BLaER1 treated with 17β-estradiol and CSF1 and Interleukin-3, amounts not matched to agents 10 nM and 100 nM (cell line): ENCODE data around the gene SLC8B1.

Source experiments
- H3K27ac ChIP-seq, 11 experiments: shearing (Covaris generic); formaldehyde crosslinking; 2 replicates each; pipeline ENCODE4 v1.8.1; 2022
- H3K27me3 ChIP-seq, 11 experiments: shearing (Covaris generic); formaldehyde crosslinking; 2 replicates each; pipeline ENCODE4 v1.8.1; 2022
- H3K36me3 ChIP-seq, 11 experiments: shearing (Covaris generic); formaldehyde crosslinking; 2 replicates each; pipeline ENCODE4 v1.8.1; 2022
- H3K4me1 ChIP-seq, 10 experiments: shearing (Covaris generic); formaldehyde crosslinking; 2 replicates each; pipeline ENCODE4 v1.8.1; 2022
- H3K4me2 ChIP-seq, 11 experiments: shearing (Covaris generic); formaldehyde crosslinking; 2 replicates each; pipeline ENCODE4 v1.8.1; 2022
- H3K4me3 ChIP-seq, 10 experiments: shearing (Covaris generic); formaldehyde crosslinking; 2 replicates each; pipeline ENCODE4 v1.8.1; 2022
- H3K9ac ChIP-seq, 11 experiments: shearing (Covaris generic); formaldehyde crosslinking; 2 replicates each; pipeline ENCODE4 v1.8.1; 2022
- H3K9me3 ChIP-seq, 11 experiments: shearing (Covaris generic); formaldehyde crosslinking; replicated peaks in 1 of 11; 2 replicates each; pipeline ENCODE4 v1.8.1; 2022
- H4K20me1 ChIP-seq, 11 experiments: shearing (Covaris generic); formaldehyde crosslinking; 2 replicates each; pipeline ENCODE4 v1.8.1; 2022
- Cebpa-rat ChIP-seq, 11 experiments: shearing (Covaris generic); IDR thresholded peaks; 2 replicates each; pipeline ENCODE4 v1.8.1; 2022

The SLC8B1 gene

DNA sequence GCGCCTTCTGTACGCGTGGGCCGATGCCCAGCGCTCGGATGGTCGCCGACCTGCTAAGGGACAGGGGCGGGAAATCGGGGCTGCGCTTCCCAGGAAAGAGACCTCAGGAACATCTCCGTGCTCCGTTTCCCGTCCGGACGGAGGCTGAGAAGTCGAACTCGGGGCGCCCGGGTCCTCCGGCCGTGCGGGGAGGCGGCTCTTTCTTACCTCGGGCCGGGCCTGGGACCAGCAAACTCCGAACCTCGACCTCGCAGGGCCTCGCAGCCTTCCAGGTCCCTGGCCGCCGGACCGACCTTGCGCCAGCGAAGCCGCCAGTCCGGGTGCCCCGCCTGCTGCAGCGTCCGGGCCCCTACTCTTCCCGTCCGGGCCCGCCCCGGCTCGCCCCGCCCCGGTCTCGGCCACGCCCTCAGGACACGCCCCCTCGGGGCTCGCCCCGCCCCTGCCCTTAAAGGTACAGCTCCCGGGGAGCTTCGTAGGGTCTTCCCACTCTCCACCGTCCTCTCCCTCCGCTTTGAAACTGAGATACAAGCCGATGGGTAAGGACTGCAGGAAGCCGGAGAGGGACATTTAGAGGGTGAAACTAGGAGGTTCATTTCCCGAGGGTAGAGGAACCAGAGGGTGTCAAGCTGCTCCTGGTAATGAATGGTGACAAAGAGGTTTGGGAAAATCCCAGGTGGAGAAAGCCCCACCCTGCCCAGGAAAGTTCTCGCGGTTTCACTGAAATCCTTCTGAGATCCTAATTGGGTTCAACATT is at the start of gene SLC8B1:
Gene SLC8B1 (minus strand): TSS at position 324 of the 754 bp plus-strand sequence. CDS start 2,231 bp downstream, outside the sequence.
- Histone ChIP-seq H4K20me1 (peaks cover 0 to 25% (median 6%) of the 10 kb centered on the region in 11 experiments; a peak in 10 of 22 replicates), H3K9me3 (no peaks in the 10 kb centered on the region), H3K4me1 (peaks cover 17 to 36% (median 27%) of the 10 kb centered on the region in 10 experiments), H3K4me2 (peak within 1 kb of the TSS; percentile 85 to 98 (median 94)), H3K27ac (peak within 1 kb of the TSS; percentile 39 to 86 (median 65)), H3K4me3 (peak within 1 kb of the TSS; percentile 71 to 90 (median 84)), H3K9ac (peak within 1 kb of the TSS; percentile 69 to 91 (median 86)), H3K36me3 (peaks cover 0 to 31% (median 0%) of the 10 kb centered on the region in 11 experiments; a peak in 9 of 22 replicates), H3K27me3 (peaks cover 0 to 12% (median 10%) of the 10 kb centered on the region in 11 experiments; a peak in 9 of 22 replicates)
- no peak for TF ChIP-seq Cebpa-rat (IDR thresholded peaks at IDR 0.05)

DNA sequence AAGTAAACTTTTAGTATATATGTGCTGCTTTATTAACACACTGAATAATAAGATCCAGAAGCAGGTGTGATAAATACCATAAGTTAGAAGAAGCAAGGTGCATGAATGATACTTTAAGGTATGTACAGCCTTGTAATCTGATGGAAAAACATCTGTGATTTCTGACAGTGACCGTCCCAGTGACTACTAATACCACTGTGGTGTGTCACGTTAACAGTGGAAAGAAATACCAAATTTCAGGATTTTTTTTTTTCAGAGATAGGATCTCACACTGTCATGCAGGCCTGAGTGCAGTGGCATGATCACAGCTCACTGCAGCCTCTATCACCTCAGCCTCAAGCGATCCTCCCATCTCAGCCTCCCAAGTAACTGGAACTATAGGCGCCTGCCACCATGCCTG is 47.3 kb upstream of the SLC8B1 start:
- no peak overlapping the region for H3K4me2 ChIP-seq
- H3K27ac ChIP-seq = no peak overlapping the region
- peaks cover 0 to 99% (median 12%) of the 10 kb centered on the region in 11 experiments; a peak in 13 of 22 replicates for H3K36me3 ChIP-seq
- H4K20me1 ChIP-seq = peaks cover 0 to 17% (median 0%) of the 10 kb centered on the region in 11 experiments; a peak in 4 of 22 replicates
- H3K9me3 ChIP-seq = no peaks in the 10 kb centered on the region
- H3K4me1 ChIP-seq = no peaks in the 10 kb centered on the region
- peaks cover 0 to 5% (median 0%) of the 10 kb centered on the region in 11 experiments; a peak in 1 of 22 replicates for H3K27me3 ChIP-seq
- no peak overlapping the region for H3K4me3 ChIP-seq
- H3K9ac ChIP-seq = no peak overlapping the region
- TF ChIP-seq Cebpa-rat (IDR thresholded peaks at IDR 0.05) = no peak

DNA sequence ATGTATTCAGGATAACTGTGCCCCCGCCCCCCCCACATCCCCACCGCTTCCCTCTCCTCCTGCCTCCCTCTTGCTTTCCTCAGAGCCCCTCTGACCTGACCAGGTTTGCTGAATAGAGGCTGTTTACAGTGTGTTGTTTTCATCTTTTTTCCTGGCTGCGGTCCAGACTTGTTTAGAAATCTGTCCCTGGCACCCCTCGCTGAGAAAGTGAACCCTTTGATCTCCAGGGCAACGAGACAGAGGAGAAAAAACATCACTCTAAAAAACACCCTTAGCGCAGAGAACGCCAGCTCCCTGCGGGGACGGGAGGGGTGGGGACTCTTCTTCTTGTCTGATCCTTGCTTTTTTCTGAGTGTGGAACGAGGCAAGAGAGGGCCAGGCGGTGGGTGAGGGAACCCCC is 46.3 kb upstream of the SLC8B1 start:
- Histone ChIP-seq H3K27me3 (peaks cover 0 to 5% (median 0%) of the 10 kb centered on the region in 11 experiments; a peak in 1 of 22 replicates), H3K4me3 (no peak overlapping the region), H3K4me2 (no peak overlapping the region), H3K27ac (no peak overlapping the region), H3K9ac (no peak overlapping the region), H4K20me1 (peaks cover 0 to 17% (median 0%) of the 10 kb centered on the region in 11 experiments; a peak in 3 of 22 replicates), H3K9me3 (no peaks in the 10 kb centered on the region), H3K4me1 (peaks cover 0 to 3% (median 0%) of the 10 kb centered on the region in 10 experiments; a peak in 3 of 20 replicates), H3K36me3 (peaks cover 0 to 99% (median 11%) of the 10 kb centered on the region in 11 experiments; a peak in 14 of 22 replicates)
- TF ChIP-seq Cebpa-rat (IDR thresholded peaks at IDR 0.05) = no peak

DNA sequence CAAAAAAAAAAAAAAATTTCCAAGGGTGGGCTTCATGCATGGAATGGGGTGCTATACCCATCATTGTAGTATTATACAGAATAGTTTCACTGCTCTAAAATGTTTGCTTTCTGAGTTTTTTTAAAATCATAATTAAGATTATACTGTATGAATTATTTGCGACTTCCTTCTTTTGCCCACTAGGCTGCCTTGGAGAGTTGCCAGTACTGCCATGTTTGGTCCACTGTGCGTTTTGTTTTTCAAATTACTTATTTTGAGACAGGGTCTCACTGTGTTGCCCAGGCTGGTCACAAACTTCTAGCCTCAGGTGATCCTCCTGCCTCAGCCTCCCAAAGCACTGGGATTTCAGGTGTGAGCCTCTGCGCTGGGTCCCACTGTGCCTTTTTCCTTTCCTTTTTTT is 43.4 kb upstream of the SLC8B1 start:
- Histone ChIP-seq H3K9ac (no peak overlapping the region), H3K9me3 (peaks cover 0 to 13% (median 0%) of the 10 kb centered on the region in 11 experiments; a peak in 5 of 22 replicates), H4K20me1 (peaks cover 0 to 17% (median 0%) of the 10 kb centered on the region in 11 experiments; a peak in 3 of 22 replicates), H3K4me1 (peaks cover 0 to 13% (median 8%) of the 10 kb centered on the region in 10 experiments; a peak in 10 of 20 replicates), H3K36me3 (peaks cover 5 to 96% (median 22%) of the 10 kb centered on the region in 11 experiments; a peak in 16 of 22 replicates), H3K4me2 (no peak overlapping the region), H3K27me3 (peaks cover 0 to 5% (median 0%) of the 10 kb centered on the region in 11 experiments; a peak in 1 of 22 replicates), H3K27ac (no peak overlapping the region), H3K4me3 (no peak overlapping the region)
- no peak for TF ChIP-seq Cebpa-rat (IDR thresholded peaks at IDR 0.05)

DNA sequence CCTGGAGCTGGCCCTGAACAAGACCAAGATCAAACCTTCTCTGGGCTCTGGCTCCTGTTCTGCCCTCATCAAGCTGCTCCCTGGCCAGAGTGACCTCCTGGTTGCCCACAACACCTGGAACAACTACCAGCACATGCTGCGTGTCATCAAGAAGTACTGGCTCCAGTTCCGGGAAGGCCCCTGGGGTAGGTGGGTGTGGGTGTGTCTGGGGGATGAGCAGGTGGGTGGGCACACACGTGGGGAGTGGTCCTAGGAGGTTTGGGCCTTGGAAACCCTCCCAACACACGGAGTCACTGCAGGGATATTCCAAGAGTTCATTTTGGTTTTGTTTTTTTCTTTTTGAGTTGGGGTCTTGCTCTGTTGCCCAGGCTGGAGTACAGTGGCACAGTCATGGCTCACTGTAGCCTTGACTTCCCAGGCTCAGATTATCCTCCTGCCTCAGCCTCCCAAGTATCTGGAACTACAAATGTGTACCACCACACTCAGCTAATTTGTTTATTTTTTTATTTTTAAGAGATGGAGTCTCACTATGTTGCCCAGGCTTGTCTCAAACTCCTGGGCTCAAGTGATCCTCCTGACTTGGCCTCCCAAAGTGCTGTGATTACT is 40.0 kb upstream of the SLC8B1 start:
- peaks cover 0 to 32% (median 6%) of the 10 kb centered on the region in 11 experiments; a peak in 9 of 22 replicates for H4K20me1 ChIP-seq

DNA sequence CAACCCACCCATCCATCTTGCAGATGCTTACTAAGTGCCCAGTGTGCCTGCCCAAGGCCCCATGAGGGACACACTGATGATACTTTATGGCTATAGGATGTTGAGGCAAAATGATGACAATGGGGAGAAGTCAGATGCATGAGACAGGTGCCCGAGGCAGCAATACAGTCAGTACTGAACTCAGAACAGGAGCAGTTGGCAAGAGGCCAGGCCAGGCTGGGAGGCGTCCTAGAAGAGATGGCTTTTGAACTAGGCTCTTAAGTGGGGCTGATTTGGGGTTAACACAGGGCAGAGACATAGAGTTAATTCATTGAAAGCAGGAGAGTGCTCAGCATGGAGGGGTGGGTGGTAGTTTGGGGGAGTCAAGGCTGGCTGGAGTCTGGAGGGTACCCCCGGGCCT is 39.1 kb upstream of the SLC8B1 start:
- H3K9ac ChIP-seq = no peak overlapping the region
- peaks cover 8 to 24% (median 20%) of the 10 kb centered on the region in 10 experiments; a peak in 19 of 20 replicates for H3K4me1 ChIP-seq
- no peak overlapping the region for H3K4me2 ChIP-seq
- H3K27ac ChIP-seq = no peak overlapping the region
- H4K20me1 ChIP-seq = peaks cover 0 to 41% (median 6%) of the 10 kb centered on the region in 11 experiments; a peak in 11 of 22 replicates
- no peak overlapping the region for H3K4me3 ChIP-seq
- H3K9me3 ChIP-seq = peaks cover 0 to 13% (median 0%) of the 10 kb centered on the region in 11 experiments; a peak in 5 of 22 replicates
- H3K36me3 ChIP-seq = peaks cover 5 to 91% (median 22%) of the 10 kb centered on the region in 11 experiments; a peak in 15 of 22 replicates
- peaks cover 0 to 5% (median 0%) of the 10 kb centered on the region in 11 experiments; a peak in 1 of 22 replicates for H3K27me3 ChIP-seq
- no peak for TF ChIP-seq Cebpa-rat (IDR thresholded peaks at IDR 0.05)

More for the DNA sequence above, 40.0 kb upstream of the SLC8B1 start:
- peaks cover 5 to 95% (median 22%) of the 10 kb centered on the region in 11 experiments; a peak in 15 of 22 replicates for H3K36me3 ChIP-seq
- H3K4me1 ChIP-seq = peaks cover 8 to 24% (median 20%) of the 10 kb centered on the region in 10 experiments; a peak in 19 of 20 replicates
- peaks cover 0 to 5% (median 0%) of the 10 kb centered on the region in 11 experiments; a peak in 1 of 22 replicates for H3K27me3 ChIP-seq
- no peak overlapping the region for H3K4me3 ChIP-seq
- no peak overlapping the region; a peak in 1 of 22 replicates for H3K4me2 ChIP-seq
- no peak overlapping the region for H3K27ac ChIP-seq
- H3K9ac ChIP-seq = no peak overlapping the region
- no peak for TF ChIP-seq Cebpa-rat (IDR thresholded peaks at IDR 0.05)
- H3K9me3 ChIP-seq = peaks cover 0 to 13% (median 0%) of the 10 kb centered on the region in 11 experiments; a peak in 5 of 22 replicates

DNA sequence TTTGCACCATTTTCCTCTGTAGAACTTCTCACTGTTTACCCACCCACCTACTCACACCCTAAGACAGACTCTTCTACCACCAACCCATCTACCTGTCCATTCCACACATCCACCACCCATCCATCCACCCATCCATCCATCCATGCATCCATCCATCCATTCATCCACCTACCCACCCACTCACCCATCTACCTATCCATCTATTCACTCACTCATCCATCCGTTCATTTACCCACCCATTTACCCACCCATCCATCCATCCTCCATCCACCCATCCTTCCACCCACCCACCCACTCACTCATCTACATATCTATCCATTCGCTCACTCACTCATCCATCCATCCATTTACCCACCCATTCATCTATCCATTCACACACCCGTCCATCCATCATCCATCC is 38.5 kb upstream of the SLC8B1 start:
- Histone ChIP-seq H3K27ac (no peak overlapping the region), H3K36me3 (peaks cover 5 to 89% (median 22%) of the 10 kb centered on the region in 11 experiments; a peak in 15 of 22 replicates), H3K9ac (no peak overlapping the region), H3K4me1 (peaks cover 8 to 24% (median 20%) of the 10 kb centered on the region in 10 experiments; a peak in 19 of 20 replicates), H3K4me3 (no peak overlapping the region), H4K20me1 (peaks cover 0 to 46% (median 6%) of the 10 kb centered on the region in 11 experiments; a peak in 12 of 22 replicates), H3K9me3 (peaks cover 0 to 13% (median 0%) of the 10 kb centered on the region in 11 experiments; a peak in 5 of 22 replicates), H3K27me3 (peaks cover 0 to 5% (median 0%) of the 10 kb centered on the region in 11 experiments; a peak in 1 of 22 replicates), H3K4me2 (no peak overlapping the region)
- TF ChIP-seq Cebpa-rat (IDR thresholded peaks at IDR 0.05) = no peak

DNA sequence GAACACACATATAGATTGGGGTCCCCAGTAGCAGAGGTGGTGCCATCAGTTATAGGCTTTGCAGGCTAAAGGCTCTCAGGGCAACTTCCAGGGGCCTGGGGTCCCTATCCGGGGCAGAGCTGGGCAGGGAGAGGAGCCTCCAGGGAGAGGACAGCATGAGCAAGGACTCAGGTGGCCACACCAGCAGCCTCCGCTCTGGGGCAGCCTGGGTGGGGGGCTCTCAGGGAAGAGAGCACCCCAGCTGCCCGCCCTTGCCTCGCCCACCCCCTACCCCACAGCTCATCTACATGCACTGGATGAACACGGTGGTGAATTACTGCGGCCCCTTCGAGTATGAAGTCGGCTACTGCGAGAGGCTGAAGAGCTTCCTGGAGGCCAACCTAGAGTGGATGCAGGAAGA is 37.5 kb upstream of the SLC8B1 start:
- peaks cover 0 to 57% (median 7%) of the 10 kb centered on the region in 11 experiments; a peak in 12 of 22 replicates for H4K20me1 ChIP-seq
- H3K9ac ChIP-seq = no peak overlapping the region
- no peaks in the 10 kb centered on the region for H3K27me3 ChIP-seq
- H3K4me1 ChIP-seq = peaks cover 8 to 24% (median 20%) of the 10 kb centered on the region in 10 experiments; a peak in 19 of 20 replicates
- H3K4me3 ChIP-seq = no peak overlapping the region
- peaks cover 0 to 13% (median 0%) of the 10 kb centered on the region in 11 experiments; a peak in 5 of 22 replicates for H3K9me3 ChIP-seq
- no peak overlapping the region for H3K4me2 ChIP-seq
- H3K36me3 ChIP-seq = peaks cover 5 to 89% (median 22%) of the 10 kb centered on the region in 11 experiments; a peak in 15 of 22 replicates
- no peak overlapping the region for H3K27ac ChIP-seq
- TF ChIP-seq Cebpa-rat (IDR thresholded peaks at IDR 0.05) = no peak
